GM18861 (cell line): ENCODE data around the gene ADAMTSL4.

Experiments used
- ATAC-seq: cut with Tn5 transposase; IDR thresholded peaks from one replicate; pipeline ENCODE4 v1.9.1; 2021; ENCODE audit not compliant: unreplicated experiment

The ADAMTSL4 gene

DNA sequence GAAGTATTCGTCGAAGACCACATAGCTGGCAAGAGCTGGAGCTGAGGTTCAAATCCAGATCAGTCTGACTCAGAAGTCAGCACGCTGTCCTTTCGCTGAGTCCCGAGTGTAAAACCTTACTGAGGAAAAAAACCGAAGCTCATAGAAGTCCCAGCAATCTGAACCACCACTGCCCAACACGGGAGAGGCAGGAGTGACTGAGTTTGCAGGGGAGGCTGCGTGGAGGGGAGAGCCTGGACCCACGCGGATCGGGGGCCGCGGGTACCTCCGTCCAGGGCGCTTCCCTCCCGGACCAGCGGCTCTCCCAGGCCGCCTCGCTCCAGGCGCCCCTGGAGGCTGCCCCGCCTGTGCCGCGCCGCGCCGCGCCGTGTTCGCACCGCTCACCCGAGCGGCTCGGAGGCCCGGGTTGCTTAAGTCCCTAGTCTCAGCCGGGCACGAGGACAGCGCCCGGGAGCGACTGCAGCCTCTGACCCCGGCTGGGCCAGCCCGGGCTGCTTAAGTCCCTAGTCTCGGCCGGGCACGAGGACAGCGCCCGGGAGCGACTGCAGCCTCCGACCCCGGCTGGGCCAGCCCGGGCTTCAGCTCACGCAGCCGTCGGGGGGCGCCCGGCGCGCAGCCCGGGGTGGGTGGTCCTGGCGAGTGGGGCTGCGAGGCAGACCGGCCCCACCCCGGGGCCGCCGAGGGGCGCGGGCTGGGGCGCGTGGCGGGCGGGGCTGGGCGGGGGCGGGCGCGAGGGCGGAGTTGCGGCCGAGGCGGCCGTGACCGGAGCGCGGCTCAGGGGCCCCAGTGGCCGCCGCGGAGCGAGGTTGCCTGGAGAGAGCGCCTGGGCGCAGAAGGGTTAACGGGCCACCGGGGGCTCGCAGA, at the start of gene ADAMTSL4:
Gene ADAMTSL4 (plus strand): TSS at position 777 of the 864 bp plus-strand sequence. CDS start 2,881 bp downstream, outside the sequence.
- ATAC-seq = no peak

DNA sequence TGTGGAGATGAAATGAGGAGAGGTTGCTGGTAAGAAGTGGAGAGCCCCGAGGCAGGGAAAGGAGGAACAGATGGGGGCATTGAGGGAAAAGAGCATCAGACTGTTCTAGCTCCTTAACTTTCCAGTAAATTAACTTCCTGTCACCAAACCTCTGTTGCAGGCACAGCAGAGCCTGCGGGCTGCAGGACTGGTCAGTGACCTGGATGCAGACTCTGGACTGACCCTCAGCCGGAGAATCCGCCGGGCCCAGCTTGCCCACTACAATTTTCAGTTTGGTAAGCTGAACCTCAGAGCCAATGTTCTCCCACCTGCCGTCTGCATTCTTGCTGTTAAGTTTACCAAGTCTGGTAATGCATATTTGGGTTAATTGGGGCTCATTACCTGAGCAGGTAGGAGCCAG, 43.8 kb upstream of the ADAMTSL4 start:
- ATAC-seq = no peak

DNA sequence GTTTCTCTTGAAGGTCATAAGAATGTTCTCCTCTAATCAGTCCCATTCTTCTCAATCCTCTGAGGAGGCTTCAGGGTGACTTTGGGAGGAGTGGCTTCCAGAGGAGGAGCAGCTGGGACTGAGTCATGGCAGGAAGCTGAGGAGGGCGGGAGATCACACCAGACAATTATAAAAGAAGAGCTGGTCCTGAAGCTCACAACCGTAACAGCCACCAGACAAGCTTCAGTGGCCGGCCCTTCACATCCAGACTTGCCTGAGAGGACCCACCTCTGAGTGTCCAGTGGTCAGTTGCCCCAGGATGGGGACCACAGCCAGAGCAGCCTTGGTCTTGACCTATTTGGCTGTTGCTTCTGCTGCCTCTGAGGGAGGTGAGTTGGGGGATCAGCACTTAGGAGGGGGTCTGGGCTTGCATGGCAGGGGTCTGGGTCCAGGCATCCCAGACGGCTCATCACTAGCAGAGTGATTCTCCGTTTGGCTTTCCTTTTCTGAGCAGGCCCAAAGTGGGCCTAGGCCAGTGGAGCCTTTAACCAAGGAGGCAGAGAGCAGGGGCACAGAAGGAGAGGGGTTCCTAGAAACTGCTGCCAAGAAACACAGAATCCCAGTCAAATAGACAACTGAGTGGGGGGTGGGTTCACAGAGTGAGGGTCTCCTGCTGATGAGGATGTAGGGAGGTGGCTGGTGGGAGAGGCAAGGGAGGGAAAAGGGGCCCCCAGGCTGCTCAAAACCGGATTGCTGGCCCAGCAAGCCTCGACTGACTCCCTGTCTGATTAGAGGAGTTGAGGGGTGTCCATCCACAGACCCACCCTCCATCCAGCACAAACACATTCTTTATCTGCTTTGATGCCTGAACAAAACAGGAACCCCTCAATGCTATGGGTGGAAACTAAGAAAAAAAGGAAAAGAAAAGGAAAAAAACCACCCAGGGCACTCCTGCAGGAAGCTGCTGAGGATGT, 41.0 kb upstream of the ADAMTSL4 start, which contains the start of gene ECM1:
Gene ECM1 (plus strand): TSS at position 198 of the 953 bp plus-strand sequence. CDS start 101 bp downstream, at position 299.
- ATAC-seq = no peak

DNA sequence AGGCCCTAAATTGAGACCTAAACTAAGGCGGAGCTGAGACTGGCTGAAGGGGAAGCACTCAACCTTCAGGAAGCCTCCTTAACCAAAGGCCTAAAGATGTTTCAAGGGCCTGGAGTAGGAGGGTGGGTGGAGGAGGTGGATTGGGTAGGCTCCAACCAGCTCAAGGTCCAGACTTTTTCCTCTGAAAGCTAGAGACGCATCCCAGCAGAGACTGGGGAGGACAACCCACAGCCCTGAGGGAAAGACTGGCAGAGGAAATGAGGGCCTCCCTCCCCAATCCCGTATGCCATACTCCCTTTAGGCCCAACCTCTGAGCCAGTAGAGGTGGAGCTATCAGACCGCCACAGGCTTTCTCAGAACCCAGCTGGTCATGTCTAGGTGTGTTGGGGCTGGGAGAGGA, 40.2 kb upstream of the ADAMTSL4 start:
- ATAC-seq = no peak

DNA sequence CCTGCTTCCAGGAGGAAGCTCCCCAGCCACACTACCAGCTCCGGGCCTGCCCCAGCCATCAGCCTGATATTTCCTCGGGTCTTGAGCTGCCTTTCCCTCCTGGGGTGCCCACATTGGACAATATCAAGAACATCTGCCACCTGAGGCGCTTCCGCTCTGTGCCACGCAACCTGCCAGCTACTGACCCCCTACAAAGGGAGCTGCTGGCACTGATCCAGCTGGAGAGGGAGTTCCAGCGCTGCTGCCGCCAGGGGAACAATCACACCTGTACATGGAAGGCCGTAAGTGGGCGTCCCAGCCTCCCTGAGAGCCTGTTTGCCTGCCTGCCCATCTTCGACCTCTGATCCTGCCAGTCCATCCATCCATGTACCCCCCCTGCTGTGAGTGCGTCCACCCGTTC, 37.7 kb upstream of the ADAMTSL4 start:
- no peak for ATAC-seq

DNA sequence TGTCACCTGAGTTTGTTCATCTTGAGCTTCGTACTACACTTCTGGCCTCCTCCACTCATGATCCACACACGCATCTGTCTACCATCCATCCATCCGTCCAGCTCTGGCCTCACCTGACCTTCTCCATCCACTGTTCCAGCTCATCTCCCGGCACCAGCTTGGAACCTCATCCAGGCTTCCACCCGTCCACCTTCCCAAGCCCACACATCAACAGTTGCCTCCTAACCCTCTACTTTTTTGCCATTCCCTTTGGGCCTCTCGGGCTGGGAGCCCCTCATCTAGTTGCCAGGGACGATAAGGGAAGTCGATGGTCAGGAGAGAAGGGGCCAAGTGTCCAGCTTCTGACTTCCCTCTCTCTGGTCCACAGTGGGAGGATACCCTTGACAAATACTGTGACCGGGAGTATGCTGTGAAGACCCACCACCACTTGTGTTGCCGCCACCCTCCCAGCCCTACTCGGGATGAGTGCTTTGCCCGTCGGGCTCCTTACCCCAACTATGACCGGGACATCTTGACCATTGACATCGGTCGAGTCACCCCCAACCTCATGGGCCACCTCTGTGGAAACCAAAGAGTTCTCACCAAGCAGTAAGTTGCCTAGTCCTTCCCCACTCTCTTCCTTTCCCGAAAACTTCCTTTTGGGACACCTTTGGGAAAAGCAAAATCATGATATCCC, 37.1 kb upstream of the ADAMTSL4 start:
- ATAC-seq = no peak

DNA sequence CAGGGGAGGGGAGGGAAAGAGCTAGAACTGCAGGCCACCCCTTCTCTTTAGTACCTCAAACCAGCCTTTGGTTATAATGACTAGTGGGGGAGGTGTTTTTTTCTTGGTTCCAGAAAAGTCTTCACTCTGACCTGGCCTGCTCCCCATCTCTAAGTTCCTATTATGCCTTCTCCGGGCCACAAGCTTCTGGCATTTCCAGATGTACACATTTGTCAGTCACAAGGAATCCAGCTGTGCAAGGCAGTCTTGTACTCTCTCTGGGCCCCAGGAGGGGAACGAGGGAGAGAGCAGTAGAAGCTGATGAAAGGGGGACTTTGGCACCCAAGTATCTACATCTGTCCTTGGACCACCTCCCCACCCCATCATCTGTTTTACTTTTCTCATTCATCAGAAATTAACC, 36.4 kb upstream of the ADAMTSL4 start:
- ATAC-seq = no peak

DNA sequence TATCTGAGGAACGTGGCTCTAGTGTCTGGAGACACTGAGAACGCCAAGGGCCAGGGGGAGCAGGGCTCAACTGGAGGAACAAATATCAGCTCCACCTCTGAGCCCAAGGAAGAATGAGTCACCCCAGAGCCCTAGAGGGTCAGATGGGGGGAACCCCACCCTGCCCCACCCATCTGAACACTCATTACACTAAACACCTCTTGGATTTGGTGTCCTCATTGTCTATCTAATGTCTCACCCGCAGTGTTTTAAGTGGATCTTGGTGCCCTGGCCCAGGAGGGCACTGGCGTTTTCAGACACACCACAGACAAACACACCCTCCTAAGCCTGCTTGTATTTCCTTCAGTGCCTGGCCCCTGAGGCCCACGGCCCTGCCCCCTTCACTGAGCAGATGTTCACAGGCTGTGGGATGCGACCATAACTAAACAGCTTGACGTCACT, 35.8 kb upstream of the ADAMTSL4 start:
- no peak for ATAC-seq

DNA sequence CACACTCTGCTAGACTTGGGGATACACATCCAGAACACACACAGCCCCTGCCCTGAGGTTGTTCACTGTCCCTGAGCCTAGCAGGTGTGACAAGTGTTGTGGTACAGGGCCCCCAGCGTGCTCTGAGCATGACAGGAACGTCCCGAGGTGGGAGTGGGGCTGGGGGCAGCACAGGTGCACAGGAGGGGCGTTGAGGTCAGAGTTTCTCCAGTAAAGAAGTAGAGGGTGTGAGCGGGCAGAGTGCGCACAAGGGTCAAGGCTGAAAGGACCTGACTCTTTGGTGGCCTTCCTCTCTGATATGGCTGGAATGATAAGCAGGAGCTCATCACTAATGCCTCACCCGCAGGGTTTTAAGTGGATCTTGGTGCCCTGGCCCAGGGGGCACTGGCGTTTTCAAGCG, 34.9 kb upstream of the ADAMTSL4 start:
- ATAC-seq = no peak

DNA sequence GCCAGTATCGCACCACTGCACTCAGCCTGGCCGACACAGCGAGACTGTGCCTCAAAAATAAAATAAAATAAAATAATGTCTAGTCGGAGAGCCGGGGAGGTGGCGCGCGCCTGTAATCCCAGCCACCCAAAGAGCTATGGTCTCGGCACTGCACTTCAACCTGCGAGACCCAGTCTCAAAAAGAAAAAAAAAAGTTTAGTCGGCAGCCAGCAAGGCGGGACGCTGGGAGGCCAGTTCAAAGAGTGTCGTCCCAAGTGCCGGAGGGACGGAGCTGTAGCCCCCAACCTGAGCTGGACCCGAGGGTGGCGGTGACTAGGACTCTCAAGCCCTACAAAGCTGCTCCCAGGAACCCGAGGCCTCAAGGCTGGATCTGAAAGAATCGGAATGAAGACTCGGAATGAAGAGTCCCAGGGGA, 34.3 kb upstream of the ADAMTSL4 start:
- no peak for ATAC-seq

DNA sequence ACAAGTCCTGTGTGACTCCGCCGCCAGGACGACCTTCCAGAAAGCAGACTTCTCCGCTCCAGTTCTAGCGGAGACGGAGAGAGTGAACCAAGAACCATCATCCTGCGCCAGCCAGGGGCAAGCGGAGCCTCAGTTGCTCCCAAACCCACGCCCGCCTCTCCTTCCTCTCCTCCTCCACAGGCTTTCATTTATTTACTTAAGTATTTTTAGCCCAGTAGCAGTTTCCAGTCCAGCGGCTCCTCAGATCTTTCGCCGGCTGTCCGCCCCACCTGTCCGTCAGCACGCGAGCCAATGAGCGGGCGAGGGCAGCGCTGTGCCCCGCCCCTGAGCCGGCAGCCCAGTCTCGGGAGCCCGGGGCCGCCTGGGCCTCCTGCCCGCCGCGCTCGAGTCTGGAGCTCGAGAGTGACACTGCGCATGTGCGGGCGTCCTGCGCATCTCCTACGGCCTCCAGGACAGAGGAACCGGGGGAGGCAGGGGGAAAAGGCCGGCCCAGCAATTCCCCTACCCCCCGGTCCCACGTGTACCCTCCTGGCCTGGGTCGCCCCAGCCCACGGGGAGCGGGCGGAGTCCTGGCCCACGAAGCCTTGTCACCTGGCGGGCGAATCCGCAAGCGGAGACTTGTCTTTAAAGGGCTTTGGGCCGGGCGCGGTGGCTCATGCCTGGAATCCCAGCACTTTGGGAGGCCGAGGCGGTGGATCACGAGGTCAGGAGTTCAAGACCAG, 33.7 kb upstream of the ADAMTSL4 start, which contains the start of gene FALEC:
Gene FALEC (plus strand): TSS at position 425 of the 722 bp plus-strand sequence.
- peak; percentile 86 for ATAC-seq

DNA sequence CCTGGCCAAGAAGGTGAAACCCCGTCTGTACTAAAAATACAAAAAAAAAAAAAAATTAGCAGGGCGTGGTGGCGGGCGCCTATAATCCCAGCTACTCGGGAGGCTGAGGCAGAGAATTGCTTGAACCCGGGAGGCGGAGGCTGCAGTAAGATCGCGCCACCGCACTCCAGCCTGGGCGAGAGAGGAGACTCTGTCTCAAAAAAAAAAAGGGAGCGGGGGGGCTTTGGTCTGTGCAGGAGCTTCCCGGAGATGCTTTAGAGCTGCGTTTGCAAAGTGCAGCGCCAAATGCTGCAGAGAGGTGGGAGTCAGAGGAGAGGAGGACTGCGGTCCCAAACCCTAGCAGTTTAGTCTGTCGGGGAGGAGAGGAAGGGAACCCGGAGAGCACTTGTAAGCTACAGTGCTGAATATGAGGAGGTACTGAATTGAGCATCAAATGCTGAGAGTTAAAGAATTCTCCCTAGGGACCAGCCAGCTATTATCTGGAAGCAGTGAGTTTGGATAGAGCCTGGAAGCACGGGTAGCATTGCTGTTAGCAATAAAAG, 33.1 kb upstream of the ADAMTSL4 start:
- ATAC-seq = no peak

DNA sequence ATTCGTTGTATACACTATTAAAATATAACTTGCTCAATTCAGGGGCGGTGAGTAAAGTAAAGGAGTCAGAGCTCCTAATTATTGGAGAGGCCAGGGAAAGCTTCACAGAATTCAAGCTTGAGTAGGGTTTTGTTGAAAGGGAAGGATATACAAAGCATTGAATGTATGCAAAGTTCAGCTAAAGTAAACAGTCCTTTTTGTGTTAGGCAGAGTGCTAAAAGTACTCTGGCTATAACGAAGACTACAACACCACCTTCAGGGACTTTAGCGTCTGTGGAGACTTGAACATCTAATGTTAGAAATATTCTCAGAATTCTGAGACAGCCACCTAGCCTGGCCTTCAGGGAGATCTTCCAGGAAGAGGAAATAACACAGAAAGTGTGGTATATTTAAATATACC, 32.6 kb upstream of the ADAMTSL4 start:
- no peak for ATAC-seq

DNA sequence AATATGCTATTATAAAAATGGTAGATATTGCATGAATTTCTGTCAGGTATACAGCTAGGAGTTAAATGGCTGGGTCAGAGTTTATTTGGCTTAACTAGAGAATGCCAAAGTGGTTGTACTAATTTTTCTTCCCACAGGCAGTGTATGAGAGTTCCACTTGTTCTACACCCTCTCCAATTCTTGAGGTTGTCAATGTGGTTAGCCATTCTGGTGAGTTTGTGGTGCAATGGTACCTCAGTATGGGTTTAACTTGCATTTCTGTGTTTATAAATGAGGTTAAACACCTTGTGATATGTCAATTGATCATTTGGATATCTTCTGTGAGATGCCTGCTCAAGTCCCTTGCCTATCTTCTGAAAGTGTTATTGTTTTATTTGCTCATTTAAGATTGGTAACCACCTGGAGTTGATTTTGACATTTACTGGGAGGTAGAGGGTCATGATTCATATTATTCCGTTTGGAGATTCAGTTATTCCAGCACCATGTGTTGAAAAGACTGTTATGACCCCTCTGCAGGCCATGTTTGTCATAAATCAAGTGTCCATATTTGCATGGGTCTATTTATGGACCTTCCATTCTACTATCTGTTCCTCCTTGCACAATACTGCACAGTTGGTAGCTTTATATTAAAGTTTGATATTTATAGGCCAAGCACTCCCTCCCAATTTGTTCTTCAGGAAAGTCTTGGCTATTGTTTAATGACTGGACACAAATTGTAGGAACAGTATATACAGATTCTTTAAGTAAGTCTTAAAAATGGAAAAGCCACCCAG, 27.8 kb upstream of the ADAMTSL4 start:
- no peak for ATAC-seq

DNA sequence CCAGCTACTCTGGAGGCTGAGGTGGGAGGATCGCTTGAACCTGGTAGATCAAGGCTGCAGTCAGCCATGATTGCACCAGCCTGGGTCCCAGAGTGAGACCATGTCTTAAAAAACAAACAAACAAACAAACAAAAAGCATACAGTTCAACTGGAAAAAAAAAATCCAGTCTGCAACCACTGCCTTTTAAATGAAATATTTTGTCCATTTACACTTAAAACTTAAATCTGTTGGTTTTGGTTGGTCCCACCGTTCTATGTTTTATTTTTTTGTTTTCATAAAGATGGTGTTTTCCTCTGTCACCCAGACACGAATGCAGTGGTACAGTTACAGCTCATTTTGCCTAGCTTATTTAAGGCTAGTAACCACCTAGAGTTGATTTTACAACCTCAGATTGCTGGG, 23.9 kb upstream of the ADAMTSL4 start:
- no peak for ATAC-seq

DNA sequence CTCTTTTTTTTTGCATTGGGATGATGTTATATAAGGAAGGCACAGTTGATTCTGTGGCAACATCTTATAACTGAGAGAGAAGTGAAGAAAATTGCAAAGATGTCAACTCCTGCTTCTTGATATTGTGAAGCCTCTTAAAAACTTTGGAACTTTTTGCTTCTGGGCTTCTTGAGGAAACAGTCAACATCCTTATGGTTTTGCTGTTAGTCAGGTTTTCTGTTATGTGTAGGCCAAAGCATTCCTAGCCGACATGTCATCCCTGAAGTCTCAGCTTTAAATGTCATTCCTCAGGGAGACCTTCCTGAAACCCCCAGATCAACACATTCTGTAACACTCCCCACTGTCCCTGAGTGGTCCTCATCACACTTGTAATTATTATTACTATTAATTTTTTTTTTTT, 21.0 kb upstream of the ADAMTSL4 start:
- ATAC-seq = no peak

DNA sequence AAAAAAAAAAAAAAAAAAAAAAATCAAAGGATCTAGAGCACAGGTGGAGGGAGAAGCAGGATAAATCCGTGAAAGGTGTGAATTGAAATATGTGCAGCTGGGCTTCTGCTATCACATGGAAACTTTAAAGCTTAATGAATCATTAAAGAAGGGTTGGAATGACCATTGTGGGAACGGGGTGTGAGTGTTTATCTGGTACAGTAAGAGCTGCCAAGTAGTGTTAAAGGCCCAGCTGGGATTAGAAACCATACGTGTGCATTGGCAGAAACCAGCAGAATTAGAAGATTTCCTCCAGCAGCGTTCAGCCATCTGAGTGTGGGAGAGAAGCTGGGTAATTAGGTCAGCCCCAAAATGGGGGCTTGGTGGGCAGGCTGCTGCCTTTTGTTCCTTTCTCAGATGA, 20.2 kb upstream of the ADAMTSL4 start:
- no peak for ATAC-seq

DNA sequence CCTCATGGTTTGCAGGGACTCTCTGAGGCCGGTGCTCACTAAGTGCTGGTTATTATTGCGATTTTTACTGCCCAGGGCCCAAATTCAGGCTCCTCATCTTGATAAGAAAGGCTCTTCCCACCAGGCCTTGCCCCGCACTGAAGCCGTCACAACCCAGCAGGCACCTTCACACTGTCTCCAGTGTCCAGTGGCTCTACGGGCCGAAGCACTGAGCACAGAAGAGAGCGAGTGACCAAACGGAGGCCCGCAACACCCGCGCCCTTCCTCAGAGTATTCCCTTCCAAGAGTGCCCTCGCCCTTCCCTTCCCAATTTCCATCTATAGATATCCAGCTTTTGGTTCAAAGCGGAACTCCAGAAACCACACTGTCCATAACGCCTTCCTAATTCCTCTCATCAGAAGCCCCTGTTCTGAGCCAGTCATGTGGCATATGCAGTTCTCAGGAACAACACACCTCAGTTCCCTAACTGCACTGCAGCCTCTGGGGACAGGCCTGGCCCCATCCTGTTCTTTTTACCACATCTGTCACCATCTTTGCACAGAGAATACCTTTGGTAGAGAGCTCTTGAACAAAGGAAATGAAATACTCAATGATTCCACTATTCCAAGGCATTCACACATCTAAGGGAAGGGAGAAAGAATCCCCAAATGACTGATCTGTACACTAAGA, 18.6 kb upstream of the ADAMTSL4 start:
- ATAC-seq = no peak

DNA sequence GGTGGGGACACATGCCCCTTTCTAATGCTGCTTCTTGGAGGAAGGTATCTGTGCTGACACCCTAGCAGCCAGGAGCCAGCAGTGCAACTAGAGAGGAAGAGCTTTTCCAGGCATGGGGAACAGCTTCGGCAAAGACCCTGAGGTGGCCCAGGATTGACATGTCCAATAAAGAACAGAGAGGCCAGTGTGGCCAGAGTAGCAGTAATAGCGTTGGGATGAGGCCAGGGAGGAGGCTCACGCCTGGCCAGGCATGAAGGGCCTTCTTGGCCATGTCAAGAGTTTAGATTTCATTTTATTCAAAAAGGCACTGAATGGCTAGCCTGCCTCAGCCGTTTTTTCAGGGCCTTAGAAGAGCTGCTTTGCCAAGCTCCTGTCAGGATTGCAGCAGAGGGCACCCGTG, 16.3 kb upstream of the ADAMTSL4 start:
- no peak for ATAC-seq
